SK-N-MC (cell line): ENCODE results near the gene OR6S1.

Experiments used
- EZH2 ChIP-seq: fragments of 200-600 bp; sonication (generic); IDR thresholded peaks from one replicate; pipeline ENCODE4 v1.6.1; 2017; ENCODE audit warnings: antibody characterized with exemption
- POLR2AphosphoS5 ChIP-seq: IDR thresholded peaks from 2 replicates; pipeline ENCODE4 v1.6.1; 2012; ENCODE audit warnings: mild to moderate bottlenecking, low read depth, low read length, borderline replicate concordance

DNA sequence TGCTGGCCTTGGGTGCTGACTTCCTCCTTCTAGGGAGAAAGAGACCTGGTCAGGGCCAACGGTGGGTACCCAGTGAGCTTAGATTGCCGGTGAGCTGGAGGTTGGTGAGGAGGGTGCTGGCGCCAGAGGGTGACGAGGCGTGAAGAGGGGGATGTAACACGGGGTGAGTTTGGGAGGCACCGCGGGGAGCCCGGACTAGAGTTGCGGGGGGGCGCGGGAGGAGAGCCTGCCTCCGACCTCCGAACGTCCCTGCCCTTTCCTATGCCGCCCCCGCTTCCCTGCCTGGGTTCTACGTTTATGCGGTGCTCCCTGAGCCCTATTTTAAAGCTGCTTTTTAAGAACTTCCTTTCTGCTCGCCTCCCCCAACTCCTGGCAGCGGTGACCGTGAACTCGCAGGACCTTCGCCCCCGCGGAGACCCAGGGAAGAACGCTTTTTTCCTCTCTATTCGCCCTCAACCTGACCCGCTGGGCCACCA is 18.6 kb downstream of the OR6S1 start:
- TF ChIP-seq POLR2AphosphoS5 (no peak), EZH2 (no peak)
